SW 1271 (cell line): ENCODE data around the gene LRIT2.
"Not testable (repeated sequence)": the region's sequence is repeated elsewhere in the genome, so short reads cannot be mapped to it uniquely, and the experiment has no call there.

Experiments
- DNase-seq, 2 experiments: peaks; one replicate each; lab custom pipeline; 2025; lab: John Stamatoyannopoulos, UW

LRIT2 gene

GRCh38 chr10:84180386-84180785 lies 45.0 kb downstream of the LRIT2 start:
- DNase-seq = not testable (repeated sequence)

GRCh38 chr10:84179059-84179710 lies 46.2 kb downstream of the LRIT2 start:
- no peak for DNase-seq

DNA sequence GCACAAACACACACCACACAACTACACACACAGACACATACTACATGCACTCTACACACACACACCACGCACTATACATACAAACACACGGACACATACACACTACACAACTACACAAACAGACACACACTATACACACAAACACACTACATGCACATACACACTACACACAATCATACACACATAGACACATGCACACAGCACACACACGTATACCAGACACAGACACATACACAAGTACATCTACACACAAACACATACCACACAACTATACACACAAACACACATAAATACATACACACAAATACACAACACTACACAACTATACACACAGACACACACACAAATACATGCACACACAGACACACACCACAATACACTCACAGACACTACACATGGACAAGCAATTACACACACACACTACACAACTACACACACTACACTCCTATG lies 47.2 kb downstream of the LRIT2 start:
- DNase-seq = no peak

DNA sequence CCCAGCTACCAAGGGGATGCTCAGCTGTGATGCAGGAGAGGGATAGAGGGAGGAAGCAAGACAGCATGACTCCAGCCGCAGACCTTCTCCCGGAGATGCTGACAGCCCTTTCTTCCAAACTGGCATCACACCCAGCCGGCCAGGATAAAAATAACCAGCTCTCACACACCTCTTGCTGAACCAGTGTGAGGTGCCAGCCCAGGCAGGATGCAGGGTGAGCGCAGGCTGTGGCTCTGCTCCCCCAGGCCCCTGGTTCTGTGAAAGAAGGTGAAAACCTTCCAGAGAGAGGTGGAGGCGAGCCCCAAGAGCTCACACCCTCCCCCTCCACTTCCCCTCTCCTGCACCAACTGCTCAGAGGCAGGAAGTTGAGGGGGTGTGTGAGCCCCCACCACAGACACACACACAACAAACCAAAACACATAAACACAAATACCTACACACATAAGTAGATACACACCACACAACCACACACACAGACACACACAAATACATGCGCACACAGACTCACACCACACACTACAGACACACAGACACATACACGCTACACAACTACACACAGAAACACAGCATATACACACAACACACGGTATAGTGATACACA lies 47.7 kb downstream of the LRIT2 start:
- DNase-seq = no peak

DNA sequence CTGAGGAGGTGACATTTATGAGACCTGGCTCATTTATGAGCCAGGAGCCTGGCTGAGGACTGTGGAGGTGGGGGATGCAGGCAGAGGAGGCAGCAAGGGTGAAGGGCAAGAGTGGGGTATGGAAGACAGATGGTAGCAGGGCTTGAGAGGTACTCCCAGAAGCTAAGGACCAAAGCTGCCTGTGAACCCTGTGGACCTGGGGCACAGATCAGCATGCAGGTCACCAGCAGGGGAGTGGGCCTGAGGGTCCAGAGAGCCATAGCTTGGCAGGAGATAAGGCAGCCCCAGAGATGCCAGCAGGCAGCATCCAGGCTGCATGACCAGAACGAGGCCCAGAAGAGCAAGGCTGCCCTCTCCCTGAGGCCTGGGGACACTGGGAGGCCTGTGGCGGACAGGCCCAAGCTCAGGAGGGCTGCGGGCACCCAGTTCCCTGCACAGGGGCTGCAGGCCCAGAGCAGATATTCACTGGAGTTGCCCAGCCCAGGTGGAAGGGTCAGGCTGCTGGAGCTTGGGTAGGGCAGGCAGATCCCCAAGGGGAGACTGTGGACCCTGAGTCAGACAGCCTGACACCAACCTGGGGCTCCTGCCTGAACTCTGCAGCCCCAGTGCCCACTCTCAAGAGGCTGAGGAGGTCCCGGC lies 48.4 kb downstream of the LRIT2 start:
- no peak for DNase-seq

GRCh38 chr10:84176351-84176750 lies 49.0 kb downstream of the LRIT2 start:
- no peak for DNase-seq

GRCh38 chr10:84175436-84175835 lies 49.9 kb downstream of the LRIT2 start:
- DNase-seq = no peak

DNA sequence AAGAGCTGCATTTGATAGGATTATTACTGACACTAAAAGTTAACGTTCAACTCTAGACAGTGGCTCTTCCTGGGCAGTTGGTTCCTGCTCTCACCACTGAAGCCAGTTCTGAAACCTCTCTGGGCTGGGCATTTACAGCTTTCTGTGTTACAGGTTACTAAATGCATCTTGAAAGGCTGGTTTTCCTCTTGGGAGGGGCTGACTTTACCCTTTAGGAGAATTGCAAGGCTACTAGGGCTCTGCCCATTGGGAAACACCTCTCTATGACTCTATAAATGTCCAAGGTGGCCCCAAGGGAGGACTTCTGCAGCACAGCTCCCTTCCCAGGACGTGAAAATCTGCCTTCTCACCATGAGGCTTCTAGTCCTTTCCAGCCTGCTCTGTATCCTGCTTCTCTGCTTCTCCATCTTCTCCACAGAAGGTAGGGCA lies 51.8 kb downstream of the LRIT2 start, which contains the start of gene GPR15LG:
Gene GPR15LG (plus strand): TSS at position 301 of the 429 bp plus-strand sequence. CDS start 51 bp downstream, at position 352.
- DNase-seq = no peak

GRCh38 chr10:84172467-84173356 lies 52.6 kb downstream of the LRIT2 start:
- DNase-seq = no peak

DNA sequence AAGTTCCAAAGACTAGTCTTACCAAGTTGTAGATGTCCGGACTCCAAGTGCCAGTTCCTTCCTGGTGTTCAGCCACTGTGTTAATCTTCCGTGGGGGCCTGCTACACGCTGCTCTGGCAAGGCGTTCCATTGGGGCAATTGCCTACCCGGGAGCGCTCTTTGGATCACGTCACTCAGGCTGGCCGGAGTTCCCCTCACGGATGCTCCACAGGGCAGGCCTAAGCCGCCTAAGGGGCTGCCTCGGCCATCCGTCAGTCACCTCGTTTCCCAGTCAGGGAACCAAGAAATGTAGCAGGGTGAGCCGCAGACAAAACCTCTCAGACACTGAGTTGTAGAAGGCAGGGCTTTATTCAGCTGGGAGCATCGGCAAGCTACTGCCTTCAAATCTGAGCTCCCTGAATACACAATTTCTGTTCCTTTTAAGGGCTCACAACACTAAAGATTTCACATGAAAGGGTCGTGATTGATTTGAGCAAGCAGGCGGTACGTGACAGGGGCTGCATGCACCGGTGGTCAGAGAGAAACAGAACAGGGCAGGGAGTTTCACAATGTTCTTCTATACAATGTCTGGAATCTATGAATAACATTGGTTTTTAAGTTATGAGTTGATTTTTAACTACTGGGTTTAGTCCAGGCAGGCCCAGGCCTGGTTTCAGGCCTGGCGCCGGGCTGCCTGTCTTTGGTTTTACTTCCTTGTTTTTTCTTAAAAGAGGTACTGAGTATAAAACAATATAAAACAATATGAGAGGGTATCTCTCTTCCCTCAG lies 53.5 kb downstream of the LRIT2 start:
- not testable (repeated sequence) for DNase-seq

GRCh38 chr10:84171237-84171636 lies 54.1 kb downstream of the LRIT2 start:
- not testable (repeated sequence) for DNase-seq
